Vagina (tissue), 2 donors: ENCODE data around the gene AGO3.

Experiments used
- CTCF ChIP-seq, 3 experiments: fragments of 450-650 bp in 2 of 3; fragments of 200-600 bp in 1 of 3; sonication (generic) in 1 of 3; IDR thresholded peaks; one replicate each; pipeline ENCODE4 v1.5.1; 2017 to 2019; ENCODE audit warnings: antibody characterized with exemption in 3 of 3, mild to moderate bottlenecking in 2 of 3, moderate library complexity in 2 of 3
- POLR2A ChIP-seq, 2 donors: fragments of 450-650 bp; IDR thresholded peaks; one replicate each; pipeline ENCODE4 v1.6.1; 2017; ENCODE audit warnings: antibody characterized with exemption in 2 of 2, mild to moderate bottlenecking in 2 of 2, moderate library complexity in 2 of 2

- TF ChIP-seq CTCF (IDR thresholded peaks at IDR 0.05) (no peak), POLR2A (IDR thresholded peaks at IDR 0.05) (no peak)
These were observed 170.6 kb downstream of the AGO3 start for GRCh38 chr1:36101546-36101945.
